Endothelial cell of umbilical vein (primary cell): ENCODE data around the gene TKT.

ENCODE experiments used
- EZH2 ChIP-seq: IDR thresholded peaks from 2 replicates; pipeline ENCODE4 v1.6.1; 2012; ENCODE audit warnings: borderline replicate concordance, low read depth, mild to moderate bottlenecking, moderate library complexity, low read length, inconsistent platforms; ENCODE audit not compliant: severe bottlenecking
- FOS ChIP-seq: IDR thresholded peaks from 2 replicates; pipeline ENCODE4 v1.6.1; 2011; ENCODE audit warnings: mild to moderate bottlenecking, low read length, moderate library complexity, borderline replicate concordance; ENCODE audit not compliant: insufficient read depth
- JUN ChIP-seq: IDR thresholded peaks from 2 replicates; pipeline ENCODE4 v1.6.1; 2011; ENCODE audit warnings: borderline replicate concordance, low read depth; ENCODE audit not compliant: insufficient read length, insufficient read depth
- MYC ChIP-seq: IDR thresholded peaks from one replicate; pipeline ENCODE4 v1.6.1; 2011; ENCODE audit warnings: mild to moderate bottlenecking, low read depth, low read length
- POLR2A ChIP-seq: IDR thresholded peaks from 2 replicates; pipeline ENCODE4 v1.6.1; 2012; ENCODE audit warnings: low read depth, mild to moderate bottlenecking, control low read depth, low read length
- POLR2AphosphoS5 ChIP-seq: IDR thresholded peaks from 2 replicates; pipeline ENCODE4 v1.6.1; 2012; ENCODE audit warnings: low read depth, mild to moderate bottlenecking, control low read depth, low read length, moderate library complexity; ENCODE audit not compliant: insufficient read depth
- TF ChIP-seq, protein P1 (sequence below), 2 donors: IDR thresholded peaks; 1 replicate in 1 of 2; 2 replicates in 1 of 2; pipeline ENCODE4 v1.5.1; 2011; ENCODE audit warnings: low read length in 2 of 2, mild to moderate bottlenecking in 2 of 2, moderate library complexity in 2 of 2, control low read depth in 1 of 2, inconsistent platforms in 1 of 2, low read depth in 1 of 2; ENCODE audit not compliant: insufficient read depth in 1 of 2; ENCODE audit errors: extremely low read depth in 1 of 2
- TF ChIP-seq, protein P2 (sequence below): IDR thresholded peaks from 2 replicates; pipeline ENCODE4 v1.6.1; 2011; ENCODE audit not compliant: insufficient read depth, insufficient read length

DNA sequence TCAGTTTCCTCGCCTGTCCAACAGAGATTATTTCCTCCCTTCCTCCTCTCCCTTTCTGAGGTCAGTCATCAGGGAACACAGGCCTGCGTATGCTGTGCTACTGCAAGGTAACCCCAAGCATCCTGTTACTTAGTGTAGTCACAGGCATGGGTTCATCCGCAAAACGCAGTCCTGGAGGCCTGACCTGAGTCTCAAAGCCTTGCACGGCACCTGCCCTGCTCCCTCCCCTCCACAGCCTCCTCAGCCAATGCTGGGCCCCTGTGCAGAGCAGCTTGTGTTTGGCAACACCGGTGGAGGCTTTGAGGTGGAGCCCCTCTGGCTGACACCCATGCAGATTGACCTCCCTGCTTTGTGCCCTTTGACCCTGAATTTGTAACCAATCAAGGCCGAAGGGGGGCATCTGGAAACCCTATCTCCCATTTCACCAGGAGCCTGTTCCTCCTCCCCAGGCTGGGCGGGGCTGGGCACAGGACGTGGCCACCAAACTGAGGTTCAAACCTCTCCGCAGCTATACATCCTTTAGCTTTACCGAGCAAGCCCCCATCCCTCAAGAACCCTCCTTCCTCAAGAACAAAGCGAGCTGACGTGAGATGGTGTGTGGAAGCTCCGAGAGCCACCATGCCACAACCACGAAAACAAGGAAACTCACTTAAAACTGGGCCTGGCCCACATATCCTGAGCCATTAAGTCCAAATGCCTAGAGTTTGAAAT lies 21.5 kb downstream of the TKT start:
- TF ChIP-seq, protein P1, sequence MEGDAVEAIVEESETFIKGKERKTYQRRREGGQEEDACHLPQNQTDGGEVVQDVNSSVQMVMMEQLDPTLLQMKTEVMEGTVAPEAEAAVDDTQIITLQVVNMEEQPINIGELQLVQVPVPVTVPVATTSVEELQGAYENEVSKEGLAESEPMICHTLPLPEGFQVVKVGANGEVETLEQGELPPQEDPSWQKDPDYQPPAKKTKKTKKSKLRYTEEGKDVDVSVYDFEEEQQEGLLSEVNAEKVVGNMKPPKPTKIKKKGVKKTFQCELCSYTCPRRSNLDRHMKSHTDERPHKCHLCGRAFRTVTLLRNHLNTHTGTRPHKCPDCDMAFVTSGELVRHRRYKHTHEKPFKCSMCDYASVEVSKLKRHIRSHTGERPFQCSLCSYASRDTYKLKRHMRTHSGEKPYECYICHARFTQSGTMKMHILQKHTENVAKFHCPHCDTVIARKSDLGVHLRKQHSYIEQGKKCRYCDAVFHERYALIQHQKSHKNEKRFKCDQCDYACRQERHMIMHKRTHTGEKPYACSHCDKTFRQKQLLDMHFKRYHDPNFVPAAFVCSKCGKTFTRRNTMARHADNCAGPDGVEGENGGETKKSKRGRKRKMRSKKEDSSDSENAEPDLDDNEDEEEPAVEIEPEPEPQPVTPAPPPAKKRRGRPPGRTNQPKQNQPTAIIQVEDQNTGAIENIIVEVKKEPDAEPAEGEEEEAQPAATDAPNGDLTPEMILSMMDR (IDR thresholded peaks at IDR 0.05; ENCODE audit: extremely low read depth in 1 of 2, insufficient read depth in 1 of 2, low read depth in 1 of 2, low read length in 2 of 2), result no peak
- TF ChIP-seq, protein P2, sequence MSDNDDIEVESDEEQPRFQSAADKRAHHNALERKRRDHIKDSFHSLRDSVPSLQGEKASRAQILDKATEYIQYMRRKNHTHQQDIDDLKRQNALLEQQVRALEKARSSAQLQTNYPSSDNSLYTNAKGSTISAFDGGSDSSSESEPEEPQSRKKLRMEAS, result no peak
- TF ChIP-seq POLR2A (no peak), POLR2AphosphoS5 (no peak), MYC (no peak), EZH2 (no peak), JUN (no peak), FOS (no peak)
